Heart right ventricle (tissue), 16 donors: ENCODE data around the gene RFFL. TPM values are rescaled to one million over a fixed set of nuclear protein-coding genes. Genes with fewer than 3 reads are reported as not detected.

Experiments used
- ATAC-seq, 8 donors: fragments of 200-7000 bp; cut with Tn5 transposase; one replicate each; pipeline ENCODE4 v1.9.1; 2020; ENCODE audit warnings: mild to moderate bottlenecking in 8 of 8, moderate library complexity in 8 of 8, moderate number of reproducible peaks in 1 of 8
- DNase-seq, 2 donors: peaks; one replicate each; pipeline ENCODE4 v3.0.0-alpha.2; 2020
- H3K27ac ChIP-seq, 10 donors: fragments of 200-600 bp; sonication (generic) in 2 of 10; one replicate each; pipeline versions ENCODE4 v1.5.0 to v1.8.0; 2020 to 2022; ENCODE audit warnings: mild to moderate bottlenecking in 3 of 10
- H3K27me3 ChIP-seq, 7 donors: fragments of 200-600 bp; one replicate each; pipeline ENCODE4 v1.8.0; 2021 to 2022; ENCODE audit warnings: mild to moderate bottlenecking in 2 of 7
- H3K36me3 ChIP-seq, 9 donors: fragments of 200-600 bp; sonication (generic) in 1 of 9; one replicate each; pipeline versions ENCODE4 v1.5.0 to v1.8.0; 2020 to 2022; ENCODE audit warnings: mild to moderate bottlenecking in 2 of 9
- H3K4me1 ChIP-seq, 9 donors: fragments of 200-600 bp; sonication (generic) in 1 of 9; one replicate each; pipeline versions ENCODE4 v1.5.0 to v1.8.0; 2020 to 2022; ENCODE audit warnings: mild to moderate bottlenecking in 4 of 9
- H3K4me3 ChIP-seq, 10 donors: fragments of 200-600 bp; sonication (generic) in 2 of 10; one replicate each; pipeline versions ENCODE4 v1.5.0 to v1.8.0; 2020 to 2022; ENCODE audit warnings: mild to moderate bottlenecking in 7 of 10, moderate library complexity in 2 of 10
- H3K9me3 ChIP-seq, 11 donors: fragments of 200-600 bp in 10 of 11; sonication (generic) in 2 of 11; one replicate each; pipeline versions ENCODE4 v1.5.0 to v1.8.0; 2013 to 2022; ENCODE audit warnings: mild to moderate bottlenecking in 2 of 11, control low read depth in 1 of 11, moderate library complexity in 1 of 11
- WGBS, 2 donors: extraction: QIAGEN DNeasy Blood & Tissue Kit; methylation state at CpG; one replicate each; pipeline ENCODE4 v1.1.7; 2013; ENCODE audit warnings: inconsistent platforms in 1 of 2; 5-methylcytosine and 5-hydroxymethylcytosine counted together
- intact Hi-C, 10 donors: fragments of 100-400 bp; cut with DNase I; formaldehyde crosslinking; loops; one replicate each; pipeline versions ENCODE4 v1.11.1 to v1.14.2; 2022
- polyA plus RNA-seq, 2 donors: library from polyadenylated mRNA; stranded (reverse); fragments of 200-250 nt; gene quantifications; one replicate each; pipeline ENCODE4 v1.2.3, GENCODE V29; 2013
- total RNA-seq, 10 donors: library from RNA; stranded (reverse); fragmentation: NEBNext Ultra II Directional in 3 of 10; extraction: Animal tissue kit (Norgen Biotek cat#: 25700) in 3 of 10; gene quantifications; one replicate each; pipeline versions ENCODE4 v1.2.1 to v1.2.4, GENCODE V29; 2021 to 2023
- TF ChIP-seq, protein P1 (sequence below), 9 donors: fragments of 200-600 bp; sonication (generic) in 2 of 9; IDR thresholded peaks; one replicate each; pipeline versions ENCODE4 v1.5.0 to v1.8.0; 2021 to 2022; ENCODE audit warnings: antibody characterized with exemption in 9 of 9, mild to moderate bottlenecking in 5 of 9, moderate library complexity in 1 of 9
- donor health status: Arrhythmogenic right ventricular cardiomyopathy.
- donor health status: ischemic (EF 13 %, LVEDD 7.1; RV severe dilation, severe dysfunction).
- donor health status: healthy with polysubstance abuse.
- donor health status: DM: no; HTN: yes; CAD: no.
- donor health status: DM: no; HTN: no; CAD: no.
- donor health status: ischemic (EF 25% LVEDD 6.9; RV normal size, moderate dysfunction).
- donor health status: ischemic (EF 25% LVEDD 5.7; RV mildly dilated, moderate dysfunction).
- donor health status: healthy.
- donor health status: DM: yes; HTN: yes; CAD: no.
- donor health status: Ischemic cardiomyopathy.
- donor health status: ischemic (EF 35%, LVEDD 5.7; RV mildly dilated, moderate dysfunction).
- donor health status: nonischemic (EF 11% LVEDD 7.7; RV severe dilation, severe dysfunction).
- donor health status: DM: yes; HTN: yes; CAD: no.
- donor health status: PGD.
- donor health status: ischemic (EF 29% LVEDD 5.4; RV normal size, mild dysfunction).
- donor health status: nonischemic (EF 23%, LVEDD 6.1; RV moderate dilation, normal function).

The RFFL gene
- total and polyA plus RNA-seq, 12 donors: 2.3 to 19.3 (median 13.5) TPM

DNA sequence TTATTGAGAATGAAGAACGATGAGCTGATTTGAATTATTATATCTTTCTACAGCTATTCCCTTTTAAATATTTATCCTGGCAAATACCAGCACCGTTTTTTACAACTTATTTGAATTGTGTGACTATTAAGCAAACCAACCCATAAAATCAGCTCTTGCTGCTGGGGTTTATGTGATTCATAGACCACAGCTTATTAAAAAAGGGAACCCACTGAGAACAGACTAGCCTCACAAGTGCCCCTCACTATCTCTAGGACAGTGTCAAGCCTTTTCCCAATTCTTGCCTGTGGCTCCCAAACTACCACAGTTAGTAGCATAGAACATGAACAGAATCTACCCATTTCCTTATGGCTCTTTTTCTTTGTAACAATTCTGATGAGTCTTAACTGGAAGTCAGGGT lies 89.3 kb downstream of the RFFL start:
- no peaks in the 10 kb centered on the region for H3K9me3 ChIP-seq
- 38 to 61% methylated on average over 2 of the region's 2 CpGs for WGBS, 2 donors
- TF ChIP-seq, protein P1, sequence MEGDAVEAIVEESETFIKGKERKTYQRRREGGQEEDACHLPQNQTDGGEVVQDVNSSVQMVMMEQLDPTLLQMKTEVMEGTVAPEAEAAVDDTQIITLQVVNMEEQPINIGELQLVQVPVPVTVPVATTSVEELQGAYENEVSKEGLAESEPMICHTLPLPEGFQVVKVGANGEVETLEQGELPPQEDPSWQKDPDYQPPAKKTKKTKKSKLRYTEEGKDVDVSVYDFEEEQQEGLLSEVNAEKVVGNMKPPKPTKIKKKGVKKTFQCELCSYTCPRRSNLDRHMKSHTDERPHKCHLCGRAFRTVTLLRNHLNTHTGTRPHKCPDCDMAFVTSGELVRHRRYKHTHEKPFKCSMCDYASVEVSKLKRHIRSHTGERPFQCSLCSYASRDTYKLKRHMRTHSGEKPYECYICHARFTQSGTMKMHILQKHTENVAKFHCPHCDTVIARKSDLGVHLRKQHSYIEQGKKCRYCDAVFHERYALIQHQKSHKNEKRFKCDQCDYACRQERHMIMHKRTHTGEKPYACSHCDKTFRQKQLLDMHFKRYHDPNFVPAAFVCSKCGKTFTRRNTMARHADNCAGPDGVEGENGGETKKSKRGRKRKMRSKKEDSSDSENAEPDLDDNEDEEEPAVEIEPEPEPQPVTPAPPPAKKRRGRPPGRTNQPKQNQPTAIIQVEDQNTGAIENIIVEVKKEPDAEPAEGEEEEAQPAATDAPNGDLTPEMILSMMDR (IDR thresholded peaks at IDR 0.05): no peak
- peaks cover 0 to 2% (median 0%) of the 10 kb centered on the region in 9 donors for H3K4me1 ChIP-seq
- H3K27ac ChIP-seq: no peak overlapping the region
- H3K36me3 ChIP-seq: peaks cover 0 to 4% (median 0%) of the 10 kb centered on the region in 9 donors
- ATAC-seq: no peak
- H3K4me3 ChIP-seq: no peak overlapping the region
- H3K27me3 ChIP-seq: no peaks in the 10 kb centered on the region
- DNase-seq: no peak
- intact Hi-C loops: no loop called here

DNA sequence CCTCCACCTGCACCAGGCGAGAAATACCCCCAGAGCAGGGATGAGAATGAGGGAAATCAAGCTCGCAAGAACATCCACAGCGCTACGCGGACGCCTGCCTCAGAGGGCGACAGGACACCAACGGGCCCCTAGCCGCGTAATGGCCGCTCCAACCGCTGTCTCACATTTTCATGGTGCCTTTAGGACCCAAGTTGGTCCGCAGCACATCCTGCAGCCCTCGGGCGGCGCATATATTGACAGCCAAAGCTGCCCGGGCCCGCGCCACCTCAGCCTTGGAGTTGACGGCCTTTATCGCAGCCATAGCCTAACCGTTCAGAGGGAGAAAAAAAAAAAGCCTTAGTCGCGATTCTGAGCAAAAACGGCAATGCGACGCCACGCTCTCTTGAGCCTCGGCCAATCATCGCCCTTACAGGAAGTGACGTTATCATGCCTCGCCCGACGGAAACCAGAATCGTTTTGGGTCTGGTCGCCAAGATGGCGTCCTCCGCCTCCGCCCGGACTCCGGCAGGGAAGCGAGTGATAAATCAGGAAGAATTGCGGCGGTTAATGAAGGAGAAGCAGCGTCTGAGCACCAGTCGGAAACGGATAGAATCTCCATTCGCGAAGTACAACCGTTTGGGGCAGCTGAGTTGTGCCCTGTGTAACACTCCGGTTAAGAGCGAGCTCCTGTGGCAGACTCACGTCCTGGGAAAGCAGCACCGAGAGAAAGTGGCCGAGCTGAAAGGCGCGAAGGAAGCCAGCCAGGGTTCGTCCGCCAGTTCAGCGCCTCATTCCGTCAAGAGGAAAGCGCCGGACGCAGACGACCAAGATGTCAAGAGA lies 102.2 kb downstream of the RFFL start, which contains the start of the genes CCT6B and ZNF830:
CCT6B (minus strand) TSS at position 368 of the 819 bp plus-strand sequence; CDS start at position 301, 67 bp downstream.
ZNF830 (plus strand) TSS at position 448 of the 819 bp plus-strand sequence; CDS start at position 475, 27 bp downstream.
- Histone ChIP-seq H3K4me3 (peak within 1 kb of the TSS; percentile 59 to 100 (median 80)), H3K4me1 (peaks cover 0 to 31% (median 23%) of the 10 kb centered on the region in 9 donors), H3K36me3 (peaks cover 0 to 36% (median 19%) of the 10 kb centered on the region in 9 donors), H3K27ac (peak within 1 kb of the TSS; percentile 70 to 99 (median 95)), H3K27me3 (no peaks in the 10 kb centered on the region), H3K9me3 (no peaks in the 10 kb centered on the region)
- WGBS, 2 donors: 0 to 1% methylated on average over 65 of the region's 65 CpGs
- TF ChIP-seq, protein P1 (IDR thresholded peaks at IDR 0.05): peak in 1 of 9 donors; percentile 23
- intact Hi-C loops: loop anchor here in 1 of 10 donors (2.0 kb wide), 1 partner anchor 19 kb away; the partner anchor contains the start of gene LIG3
- DNase-seq (peak; percentile 87 to 94), ATAC-seq (peak; percentile 97 to 100 (median 99))

DNA sequence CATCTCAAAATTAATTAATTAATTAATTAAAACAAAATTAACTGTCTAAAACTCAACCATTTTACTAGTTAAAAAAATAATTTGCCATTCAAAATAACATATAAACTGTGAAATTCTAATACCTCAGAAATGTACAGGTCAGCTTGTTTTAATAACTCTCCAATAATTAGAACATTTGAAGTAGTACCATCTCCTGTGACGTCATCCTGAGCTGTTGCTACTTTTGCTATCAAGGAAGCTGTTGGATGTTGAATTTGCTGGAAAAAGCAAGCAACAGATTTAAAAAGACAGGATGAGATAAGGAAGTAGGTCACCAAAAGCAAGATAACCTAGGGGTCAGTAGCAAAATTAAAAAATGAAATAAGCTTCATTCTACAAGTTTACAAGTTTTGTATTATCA lies 105.1 kb downstream of the RFFL start:
- Histone ChIP-seq H3K27me3 (no peaks in the 10 kb centered on the region), H3K27ac (no peak overlapping the region), H3K9me3 (no peaks in the 10 kb centered on the region), H3K36me3 (peaks cover 0 to 7% (median 0%) of the 10 kb centered on the region in 9 donors), H3K4me1 (peaks cover 0 to 27% (median 22%) of the 10 kb centered on the region in 9 donors), H3K4me3 (no peak overlapping the region)
- TF ChIP-seq, protein P1 (IDR thresholded peaks at IDR 0.05): no peak
- no peak for DNase-seq
- intact Hi-C loops: no loop called here
- 64 to 65% methylated on average over 1 of the region's 1 CpG for WGBS, 2 donors
- ATAC-seq: no peak

Other genes with a start within 250 kb of the RFFL start
- 1 to 10 TPM; 1.4 to 2.8 (median 1.9) TPM for gene CCT6B, start 102.2 kb downstream of the RFFL start, total RNA-seq
- 1 to 10 TPM in 1 of 2 donors, under 1 TPM in 1; 0.67 to 1.4 TPM for gene CCT6B, start 102.2 kb downstream of the RFFL start, polyA plus RNA-seq
- 10 to 100 TPM in 3 of 10 donors, 1 to 10 TPM in 7; 8.1 to 11.2 (median 9.0) TPM for gene ZNF830, start 102.2 kb downstream of the RFFL start, total RNA-seq
- gene ZNF830, start 102.2 kb downstream of the RFFL start, polyA plus RNA-seq: 1 to 10 TPM; 6.3 to 6.9 TPM
- 10 to 100 TPM; 16.8 to 27.7 (median 20.7) TPM for gene LIG3, start 83.2 kb downstream of the RFFL start, total RNA-seq
- gene LIG3, start 83.2 kb downstream of the RFFL start, polyA plus RNA-seq: 1 to 10 TPM; 5.2 to 9.4 TPM
- 1 to 10 TPM; 3.2 to 9.6 (median 5.6) TPM for gene RAD51D, start 56.2 kb upstream of the RFFL start, total RNA-seq
- gene RAD51D, start 56.2 kb upstream of the RFFL start, polyA plus RNA-seq: 1 to 10 TPM; 3.0 to 4.3 TPM
- not detected for gene FNDC8, start 57.9 kb upstream of the RFFL start, total RNA-seq
- not detected for gene FNDC8, start 57.9 kb upstream of the RFFL start, polyA plus RNA-seq
- 1 to 10 TPM; 2.7 to 5.1 (median 4.2) TPM for gene NLE1, start 78.6 kb upstream of the RFFL start, total RNA-seq
- gene NLE1, start 78.6 kb upstream of the RFFL start, polyA plus RNA-seq: 1 to 10 TPM; 1.8 to 7.5 TPM
- gene UNC45B, start 84.1 kb upstream of the RFFL start, total RNA-seq: 100 to 1,000 TPM; 174 to 303 (median 251) TPM
- 10 to 100 TPM; 27.8 to 35.0 TPM for gene UNC45B, start 84.1 kb upstream of the RFFL start, polyA plus RNA-seq
- not detected for gene SLC35G3, start 130.7 kb upstream of the RFFL start, total RNA-seq
- not detected for gene SLC35G3, start 130.7 kb upstream of the RFFL start, polyA plus RNA-seq
- gene SLFN5, start 179.4 kb upstream of the RFFL start, total RNA-seq: 10 to 100 TPM; 11.0 to 29.8 (median 15.9) TPM
- gene SLFN5, start 179.4 kb upstream of the RFFL start, polyA plus RNA-seq: 1 to 10 TPM; 2.5 to 5.4 TPM